Spleen (tissue), 7 donors: ENCODE data around the gene GPER1.

ENCODE experiments used
- CTCF ChIP-seq, 11 experiments: fragments of 200-600 bp in 7 of 11; fragments of 450-650 bp in 4 of 11; sonication (generic) in 4 of 11; IDR thresholded peaks in 8 of 11; conservative IDR thresholded peaks in 3 of 11; 1 replicate in 7 of 11; 2 replicates in 4 of 11; pipeline versions ENCODE4 v1.4.0 to v1.8.0; 2016 to 2021; ENCODE audit warnings: antibody characterized with exemption in 11 of 11, inconsistent platforms in 4 of 11, mild to moderate bottlenecking in 1 of 11
- POLR2A ChIP-seq, 3 donors: fragments of 450-650 bp; IDR thresholded peaks; one replicate each; pipeline ENCODE4 v1.5.1; 2017; ENCODE audit warnings: antibody characterized with exemption in 3 of 3, mild to moderate bottlenecking in 1 of 3
- POLR2AphosphoS5 ChIP-seq, 3 donors: sonication (generic); formaldehyde crosslinking; IDR thresholded peaks; one replicate each; pipeline ENCODE4 v1.5.1; 2017; ENCODE audit warnings: antibody characterized with exemption in 3 of 3
- donor health status: DM: no; HTN: no; CAD: no; lungs with moderate emphysema.
- donor health status: DM: no; HTN: no; CAD: no.
- donor health status: DM: no; HTN: no; CAD: no.

GRCh38 chr7:1104516-1105179 lies 16.7 kb downstream of the GPER1 start:
- TF ChIP-seq CTCF (IDR thresholded peaks at IDR 0.05 in 8 of 11, conservative IDR thresholded peaks at IDR 0.05 in 3 of 11) (no peak), POLR2A (IDR thresholded peaks at IDR 0.05) (no peak), POLR2AphosphoS5 (IDR thresholded peaks at IDR 0.05) (no peak)
